HG03571 (cell line): ENCODE results near the gene SEMA4D.

ENCODE experiments used
- ATAC-seq: cut with Tn5 transposase; IDR thresholded peaks from one replicate; pipeline ENCODE4 v1.9.1; 2021; ENCODE audit not compliant: unreplicated experiment

The SEMA4D gene

DNA sequence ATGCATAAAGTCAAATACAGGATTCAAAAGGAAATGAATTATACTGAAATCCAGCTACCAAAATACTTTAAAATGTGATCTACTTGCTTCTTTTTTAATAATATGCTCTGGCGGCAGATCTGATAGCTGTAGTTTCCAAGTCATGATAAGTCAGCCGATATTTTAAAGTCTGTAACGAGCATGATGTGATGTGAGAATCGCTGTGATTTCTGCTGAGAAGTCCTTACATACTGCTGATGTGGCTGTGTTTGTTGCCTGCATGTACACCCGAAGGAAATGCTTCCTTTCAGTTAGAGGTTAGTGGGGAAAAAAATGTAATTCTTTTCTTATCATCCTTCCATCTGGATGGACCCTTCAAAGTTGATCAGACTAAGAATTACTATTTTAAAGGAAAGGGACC is 4.8 kb upstream of the SEMA4D start:
- ATAC-seq = no peak

DNA sequence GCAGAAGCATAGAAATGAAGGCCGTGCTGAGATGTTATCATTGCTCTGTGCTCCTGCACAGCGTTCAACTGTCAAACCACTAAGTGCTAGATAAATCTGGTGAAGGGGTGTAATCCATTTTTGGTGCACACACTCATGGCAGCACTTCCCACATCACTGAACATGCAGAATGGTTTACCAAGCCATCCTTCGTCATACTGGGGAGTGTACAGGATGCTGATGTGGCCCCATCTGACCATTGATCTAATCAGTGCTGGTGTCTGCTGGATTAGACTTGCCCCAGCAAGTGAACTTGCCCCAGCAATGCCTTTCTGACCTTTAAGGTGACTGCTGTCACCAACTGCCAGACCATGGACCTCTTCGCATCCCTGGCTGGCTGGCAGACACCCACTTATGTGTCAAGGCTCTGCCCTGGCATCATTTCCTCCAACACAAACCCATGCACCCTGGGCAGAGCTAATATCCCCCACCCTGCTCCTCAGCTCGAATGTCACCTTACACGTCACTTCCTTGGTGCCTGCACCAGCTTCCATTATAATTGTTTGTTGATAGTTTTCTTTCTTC is 4.2 kb upstream of the SEMA4D start:
- no peak for ATAC-seq

DNA sequence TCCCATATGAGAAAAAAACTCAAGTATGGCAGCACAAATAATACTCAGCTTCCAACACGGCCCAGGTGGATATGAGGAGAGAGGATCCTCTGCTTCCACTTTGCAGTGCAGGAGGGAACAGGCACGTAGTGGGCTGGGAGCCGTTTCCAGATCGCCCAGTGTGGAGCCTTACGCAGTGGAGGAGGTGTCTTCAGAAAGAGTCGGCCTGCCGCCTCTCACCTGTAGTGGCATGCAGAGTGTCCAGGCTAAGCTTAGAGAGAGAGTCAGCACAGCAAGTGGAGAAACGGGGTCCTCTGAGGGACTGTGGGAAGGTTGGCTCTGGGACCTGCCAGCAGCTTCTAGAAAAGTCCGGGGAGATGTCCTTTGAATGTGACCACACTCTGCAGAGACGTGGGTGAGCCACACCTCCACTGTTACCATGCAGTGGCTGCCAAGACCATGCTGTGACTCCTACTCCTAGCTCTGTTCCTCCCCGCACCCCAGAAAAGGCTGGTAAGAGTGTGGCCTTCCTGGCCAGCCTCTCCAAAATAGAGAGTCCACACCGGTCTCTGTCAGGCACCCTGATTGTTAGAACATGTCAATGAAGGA is 3.5 kb upstream of the SEMA4D start:
- ATAC-seq = no peak

DNA sequence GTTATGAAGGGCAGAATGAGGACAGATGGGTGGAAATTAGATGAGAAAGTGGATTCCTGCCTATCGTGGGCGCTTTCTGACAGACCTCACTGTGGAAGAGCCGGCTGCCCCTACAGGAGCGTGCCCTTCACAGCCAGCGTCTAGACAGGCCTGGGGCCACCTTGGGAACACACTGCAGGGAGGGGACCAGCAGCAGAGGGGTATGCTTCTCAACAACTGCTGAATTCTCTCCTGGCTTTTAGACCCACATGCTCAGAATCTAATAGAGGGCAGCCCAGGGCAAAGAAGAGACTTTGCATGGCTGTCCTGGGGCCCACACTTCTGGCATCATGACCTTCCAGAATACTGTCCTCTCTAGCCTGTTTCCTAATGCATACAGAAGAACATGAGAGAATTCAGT is 2.1 kb upstream of the SEMA4D start:
- no peak for ATAC-seq

DNA sequence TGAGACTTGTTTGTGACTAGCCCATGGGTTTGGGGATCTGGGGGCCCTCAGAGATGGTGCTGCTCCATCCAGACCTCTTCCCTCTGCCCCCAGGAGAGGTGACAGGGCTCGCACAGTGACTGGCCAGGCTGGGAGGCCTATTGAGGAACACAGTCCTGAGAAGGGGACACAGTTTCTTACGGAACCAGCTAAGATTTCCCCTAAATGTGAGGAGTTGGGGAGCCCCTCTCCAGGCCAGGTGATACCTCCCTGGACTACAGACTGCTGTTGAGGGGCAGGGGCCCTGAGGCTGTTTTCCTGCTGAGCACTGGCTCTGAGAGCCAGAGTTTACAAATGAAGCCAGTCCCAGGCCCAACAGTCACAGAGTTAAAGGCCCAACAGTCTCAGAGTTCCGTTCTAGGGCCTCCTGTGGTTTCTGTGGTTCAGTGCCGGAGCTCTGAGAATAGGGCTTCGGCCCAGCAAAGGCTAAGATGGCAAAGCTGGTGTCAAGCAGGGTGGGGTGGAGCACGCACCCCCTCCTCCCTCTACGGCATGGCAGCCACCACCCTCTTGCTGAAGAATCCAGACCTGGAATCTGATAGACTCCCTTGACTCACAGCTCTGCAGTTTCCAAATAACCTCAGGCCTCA is 1.1 kb upstream of the SEMA4D start:
- ATAC-seq = peak; percentile 64

DNA sequence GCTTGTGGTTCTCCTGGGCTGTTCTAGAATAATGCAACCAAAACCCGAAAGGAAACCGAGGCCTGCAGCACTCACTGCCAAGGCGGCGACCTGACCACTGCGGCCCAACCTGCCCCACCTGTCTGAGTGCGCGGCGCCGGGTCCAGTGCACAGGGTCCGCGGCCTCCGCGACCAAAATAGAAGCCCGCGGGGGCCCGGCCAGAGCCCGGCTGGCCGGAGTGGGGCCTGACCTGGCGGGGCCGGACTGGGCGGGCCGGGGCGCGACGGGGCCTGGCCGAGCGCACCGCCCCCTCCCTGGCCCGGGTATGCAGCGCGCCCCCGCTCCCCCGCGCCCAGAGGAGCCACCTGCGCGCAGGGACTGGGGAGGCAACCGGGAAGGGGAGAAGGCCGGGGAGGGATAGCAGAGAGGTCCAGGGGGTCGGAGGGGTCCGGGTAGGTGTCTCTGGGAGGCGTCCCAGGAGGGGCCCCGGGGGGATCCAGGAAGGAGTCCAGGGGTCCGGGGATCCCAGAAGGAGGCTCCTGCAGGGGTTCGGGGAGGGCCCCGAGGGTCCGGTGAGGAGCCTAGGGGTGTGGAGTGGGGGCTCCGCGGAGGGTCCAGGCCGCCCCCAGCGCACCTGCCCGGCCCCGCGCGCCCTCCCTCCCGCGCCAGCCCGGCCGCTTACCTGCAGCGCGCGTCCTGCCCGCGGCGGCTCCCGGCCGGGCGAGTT is 503 bp downstream of the SEMA4D start:
- ATAC-seq = no peak

DNA sequence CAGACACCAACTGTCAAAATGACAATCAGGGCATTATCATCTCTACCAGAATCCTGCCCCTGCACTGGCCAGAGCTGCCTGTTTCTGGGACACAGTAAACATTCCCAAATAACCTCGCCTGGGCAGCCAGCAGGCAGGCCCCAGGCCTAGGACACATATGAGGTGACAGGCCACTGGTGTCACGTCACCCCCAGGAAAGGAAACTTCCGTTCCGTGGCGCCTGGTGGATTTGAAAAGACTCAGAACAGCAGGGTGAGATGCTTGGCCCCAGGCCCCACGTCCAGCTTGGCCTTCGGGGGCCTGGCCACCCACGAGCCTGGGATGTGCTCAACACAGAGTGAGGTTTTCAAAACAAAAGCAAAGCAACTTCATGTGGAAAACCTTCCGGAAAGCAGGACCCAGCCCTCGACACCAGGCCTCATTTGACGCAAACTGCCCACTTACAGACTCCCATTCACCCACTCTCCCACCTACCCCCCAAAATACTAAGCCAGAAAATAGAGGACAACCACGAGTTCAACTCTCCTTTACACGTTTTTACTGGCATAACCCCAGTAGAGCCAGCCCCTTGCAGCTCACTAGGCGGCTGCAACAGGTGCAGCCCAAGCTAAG is 1.2 kb downstream of the SEMA4D start:
- no peak for ATAC-seq

DNA sequence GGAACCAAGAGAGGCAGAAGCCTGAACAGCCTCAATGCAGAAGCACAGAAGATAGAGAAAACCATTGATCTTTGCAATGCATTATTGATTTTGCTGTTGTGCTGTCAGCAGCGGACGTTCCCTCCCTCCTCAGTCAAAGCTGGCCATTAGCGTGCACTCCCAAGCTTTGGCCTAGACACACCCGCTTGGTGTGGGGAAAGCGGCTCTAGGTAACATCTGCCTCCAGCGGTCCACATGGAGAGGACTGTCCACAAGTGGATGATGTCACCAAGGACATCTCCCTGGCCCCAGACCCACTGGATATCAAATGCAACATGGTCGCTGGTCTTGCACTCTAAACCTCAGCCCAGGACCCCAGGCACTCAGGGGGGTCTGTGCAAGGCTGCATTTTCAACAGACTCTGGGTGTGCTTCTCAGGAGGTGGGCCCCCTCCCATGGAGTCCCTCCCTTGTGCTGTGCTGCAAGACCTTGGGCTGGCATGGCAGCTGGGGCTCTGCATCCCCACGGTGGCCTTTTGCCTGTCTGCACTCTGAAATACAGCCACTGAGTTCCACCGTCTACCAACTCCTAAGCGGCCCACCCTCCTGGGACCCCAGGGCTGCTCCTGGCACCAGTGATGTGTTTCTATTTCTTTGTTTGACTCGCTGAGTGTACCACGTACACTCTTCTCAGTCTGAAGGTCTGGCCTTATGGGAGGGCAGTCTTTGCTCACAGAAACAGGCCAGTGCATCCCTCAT is 1.9 kb downstream of the SEMA4D start:
- ATAC-seq = no peak

DNA sequence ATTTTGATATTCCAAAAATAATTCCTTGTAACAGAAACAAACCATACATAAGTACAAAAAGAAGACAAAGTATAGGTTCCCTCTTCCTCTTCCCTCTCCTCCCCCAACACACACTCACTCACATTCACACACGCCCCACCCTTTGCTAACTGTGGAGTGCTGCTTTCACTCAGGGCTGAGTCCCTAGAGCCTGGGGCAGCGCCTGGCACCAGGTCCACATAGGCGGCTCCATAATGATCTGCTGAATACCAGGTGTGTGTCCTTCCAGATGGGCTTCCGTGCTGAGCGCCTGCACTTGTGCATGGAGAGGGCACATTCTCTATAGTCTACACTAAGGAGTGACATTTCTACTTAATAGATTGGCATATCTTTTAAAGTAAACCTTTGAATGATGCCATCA is 3.7 kb downstream of the SEMA4D start:
- ATAC-seq = no peak

DNA sequence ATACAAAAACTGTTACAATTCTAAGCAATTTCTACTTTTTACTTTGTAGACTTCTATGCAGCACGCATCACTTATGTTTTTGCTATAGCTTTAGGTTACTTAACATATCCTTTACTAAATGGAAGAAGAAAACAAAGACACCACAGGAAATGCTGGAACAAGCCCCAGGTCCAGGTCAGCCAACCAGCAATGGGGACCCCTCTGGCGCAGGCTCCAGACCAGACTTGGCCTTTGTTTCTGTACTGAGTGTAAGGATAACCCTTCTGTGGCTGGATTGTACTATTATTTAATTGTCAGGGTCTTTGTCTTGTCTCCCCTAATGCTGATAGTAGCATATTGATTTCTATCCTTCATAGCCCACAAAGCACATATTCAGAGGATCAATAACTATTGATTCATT is 4.2 kb downstream of the SEMA4D start:
- no peak for ATAC-seq

DNA sequence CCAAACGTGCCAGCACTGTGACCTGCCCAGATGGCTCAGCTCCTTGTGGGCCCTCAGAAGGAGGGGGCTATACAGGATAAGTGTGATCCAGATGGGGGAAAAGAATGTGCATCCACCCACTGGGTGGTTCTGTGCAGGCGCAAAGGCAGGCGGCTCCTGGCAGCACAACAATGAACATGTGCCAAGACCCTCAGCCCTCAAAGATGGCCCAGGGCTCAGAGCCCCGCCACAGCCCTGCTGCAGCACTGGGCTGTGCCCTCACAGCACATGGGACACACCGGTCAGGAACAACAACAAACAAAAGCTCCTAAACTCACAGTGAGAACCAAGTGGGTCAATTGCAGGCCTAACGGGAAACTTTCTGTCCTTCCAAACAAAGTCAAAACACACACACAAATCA is 4.7 kb downstream of the SEMA4D start:
- ATAC-seq = no peak

DNA sequence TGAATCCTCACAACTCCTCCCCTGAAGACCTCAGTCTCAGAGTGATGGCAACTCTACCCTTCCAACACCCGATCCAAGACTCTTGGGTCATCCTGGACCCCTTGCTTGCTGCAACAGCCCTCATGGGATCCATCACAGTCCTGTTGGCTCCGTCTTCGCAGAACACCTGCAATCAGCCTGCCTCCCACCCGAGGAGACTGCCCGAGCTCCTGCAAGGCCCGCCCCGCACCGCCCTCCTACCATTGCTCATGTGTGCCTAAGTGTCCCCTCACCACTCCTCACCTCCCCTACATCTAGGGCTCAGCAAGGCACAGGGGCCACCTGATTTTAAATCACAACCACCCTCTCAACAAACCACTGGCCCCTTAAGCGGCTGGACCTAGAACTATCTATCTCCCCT is 5.3 kb downstream of the SEMA4D start:
- ATAC-seq = no peak

DNA sequence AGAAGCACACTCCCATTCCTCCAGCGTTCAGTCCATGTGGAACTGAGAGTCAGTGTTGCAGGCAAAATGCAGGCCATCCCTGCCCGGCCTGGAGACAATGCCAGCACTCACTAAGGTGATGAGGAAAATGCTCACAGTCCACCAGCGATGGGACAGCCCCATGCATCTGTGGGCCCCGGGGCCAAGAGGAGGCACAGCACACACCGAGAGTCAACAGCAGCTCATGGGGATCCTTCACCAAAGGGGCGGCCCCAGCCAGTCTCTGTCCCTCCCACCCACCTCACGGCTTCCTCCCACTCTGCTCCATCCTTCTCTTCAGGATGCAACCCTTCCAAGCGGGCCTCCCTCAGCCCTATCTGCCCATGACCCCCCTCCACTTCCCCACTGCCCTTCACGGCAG is 6.2 kb downstream of the SEMA4D start:
- ATAC-seq = no peak

DNA sequence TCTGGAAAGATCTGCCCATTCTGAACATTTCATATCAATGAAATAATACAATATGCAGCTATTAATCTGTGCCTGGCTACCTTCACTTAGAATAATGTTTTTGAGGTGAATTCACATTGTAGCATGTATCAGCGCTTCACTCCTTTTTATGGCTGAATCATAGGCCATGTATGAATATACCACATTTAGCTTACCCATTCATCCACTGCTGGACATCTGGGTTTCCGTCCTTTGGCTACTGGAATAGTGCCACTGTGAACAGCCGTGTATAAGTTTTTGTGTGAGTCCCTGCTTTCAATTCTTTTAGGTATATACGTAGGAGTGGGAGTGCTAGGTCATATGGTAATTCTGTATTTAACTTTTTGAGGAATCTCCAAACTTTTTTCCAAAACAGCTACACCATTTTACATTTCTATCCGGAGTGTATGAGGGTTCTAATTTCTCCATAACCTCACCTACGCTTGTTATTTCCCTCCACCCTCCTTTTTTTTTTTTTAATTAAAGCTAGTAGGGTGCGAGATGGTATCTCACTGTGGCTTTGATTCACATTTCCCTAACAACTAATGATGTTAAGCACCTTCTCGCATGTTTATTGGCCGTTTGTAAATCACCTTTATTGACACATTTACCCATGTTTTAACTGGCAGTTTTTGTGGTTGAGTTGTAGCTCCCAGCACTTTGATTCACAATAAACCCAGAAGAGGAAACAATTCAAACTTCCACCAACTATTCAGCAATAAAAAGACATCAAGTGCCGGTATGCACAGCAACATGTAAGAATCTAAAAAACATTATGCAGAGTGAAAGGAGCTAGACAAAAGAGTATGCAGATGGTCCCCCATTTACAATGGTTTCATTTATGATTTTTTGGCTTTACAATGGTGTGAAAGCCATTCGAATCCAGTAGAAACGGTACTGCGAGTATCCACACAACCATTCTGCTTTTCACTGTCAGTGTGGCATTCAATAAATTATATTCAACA is 8.1 kb downstream of the SEMA4D start:
- ATAC-seq = no peak

DNA sequence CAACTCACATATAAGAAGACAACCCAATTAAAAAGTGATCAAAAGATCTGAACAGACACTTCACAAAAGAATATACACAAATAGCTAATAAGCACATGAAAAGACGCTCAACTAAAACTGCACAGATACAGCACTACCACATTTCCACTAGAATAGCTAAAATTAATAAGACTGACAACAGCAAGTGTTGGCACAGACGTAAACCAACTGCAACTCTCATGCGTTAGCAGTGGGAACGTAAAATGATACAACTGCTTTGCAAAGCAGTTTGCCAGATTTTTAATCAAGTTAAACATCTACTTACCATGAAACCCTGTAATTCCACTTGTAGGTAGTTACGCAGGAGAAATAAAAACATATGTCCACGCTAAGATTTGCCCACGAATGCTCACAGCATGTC is 9.0 kb downstream of the SEMA4D start:
- ATAC-seq = no peak

DNA sequence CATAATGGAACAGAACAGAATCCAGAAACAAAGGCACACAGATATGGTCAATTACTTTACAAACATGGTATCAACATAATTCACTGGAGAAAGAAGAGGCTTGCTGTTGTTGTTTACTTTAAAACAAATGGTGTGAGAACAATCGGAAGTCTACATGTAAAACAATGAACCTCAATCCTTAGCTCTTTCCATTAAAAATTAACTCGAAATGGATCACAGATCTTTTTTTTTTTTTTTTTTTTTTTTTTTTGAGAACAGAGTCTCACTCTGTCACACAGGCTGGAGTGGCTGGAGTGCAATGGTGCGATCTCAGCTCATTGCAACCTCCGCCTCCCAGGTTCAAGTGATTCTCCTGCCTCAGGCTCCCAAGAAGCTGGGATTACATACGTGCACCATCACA is 9.8 kb downstream of the SEMA4D start:
- no peak for ATAC-seq

DNA sequence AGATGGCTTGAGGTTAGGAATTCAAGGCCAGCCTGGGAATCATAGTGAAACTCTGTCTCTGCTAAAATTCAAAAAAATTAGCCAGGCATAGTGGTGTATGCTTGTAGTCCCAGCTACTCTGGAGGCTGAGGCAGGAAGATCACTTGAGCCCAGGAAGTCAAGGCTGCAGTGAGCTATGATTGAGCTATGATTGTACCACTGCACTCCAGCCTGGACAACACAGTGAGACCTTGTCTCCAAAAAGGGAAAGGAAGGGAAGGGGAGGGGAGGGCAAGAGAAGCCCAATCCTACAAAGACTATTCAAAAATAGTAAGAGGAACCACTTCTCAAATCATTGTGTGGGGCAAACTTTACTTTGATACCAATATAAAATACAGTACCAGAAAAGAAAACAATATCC is 11.2 kb downstream of the SEMA4D start:
- no peak for ATAC-seq

DNA sequence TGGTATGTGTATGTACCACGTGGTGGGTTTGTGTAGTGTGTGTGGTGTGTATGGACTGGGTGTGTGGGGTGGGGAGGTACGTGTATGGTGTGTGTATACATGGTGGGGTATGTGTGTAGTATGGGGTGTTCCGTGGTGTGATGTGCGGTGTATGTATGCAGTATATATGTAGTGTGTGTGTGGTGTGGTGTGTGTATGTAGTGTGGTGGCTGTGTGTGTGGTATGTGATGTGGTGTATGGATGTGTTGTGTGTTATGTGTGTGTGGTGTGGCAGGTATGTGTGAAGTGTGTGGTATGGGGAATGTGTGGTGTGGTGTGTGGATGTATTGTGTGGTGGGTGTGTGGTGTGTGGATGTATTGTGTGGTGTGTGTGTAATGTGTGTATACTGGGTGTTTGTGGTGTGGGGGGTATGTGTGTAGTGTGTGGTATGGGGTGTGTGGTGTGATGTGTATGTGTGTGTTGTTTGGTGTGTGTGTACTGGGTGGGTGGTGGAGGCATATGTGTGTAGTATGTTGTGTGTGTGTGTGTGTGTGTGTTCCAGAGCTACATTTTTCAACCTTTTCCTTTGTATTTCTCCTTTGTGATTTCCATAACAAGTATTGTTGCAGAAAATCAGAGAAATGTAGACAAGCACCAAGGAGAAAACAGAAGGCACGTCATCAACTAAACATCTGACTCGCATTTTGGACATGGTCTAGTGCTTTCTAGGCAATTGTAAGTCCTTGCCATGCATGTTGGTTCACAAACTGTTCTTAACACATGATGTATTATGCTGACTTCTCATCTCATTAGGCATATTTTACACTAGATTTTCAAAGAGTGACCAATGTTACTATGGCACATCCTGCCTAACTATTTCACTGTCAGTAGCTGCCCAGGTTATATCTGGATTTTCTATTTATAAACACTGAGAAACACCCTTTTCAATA is 13.2 kb downstream of the SEMA4D start:
- ATAC-seq = no peak
